Adrenal gland (tissue), 5 donors: ENCODE data around the gene NHEJ1.

Experiments
- POLR2A ChIP-seq, 2 donors: fragments of 450-650 bp; IDR thresholded peaks; one replicate each; pipeline ENCODE4 v1.6.1; 2017; ENCODE audit warnings: antibody characterized with exemption in 2 of 2, mild to moderate bottlenecking in 2 of 2, moderate library complexity in 1 of 2
- TF ChIP-seq, protein P1 (sequence below), 6 experiments: fragments of 450-650 bp in 4 of 6; fragments of 200-600 bp in 2 of 6; sonication (generic) in 1 of 6; IDR thresholded peaks; 1 replicate in 5 of 6; 2 replicates in 1 of 6; pipeline versions ENCODE4 v1.5.1 to v1.8.0; 2016 to 2021; ENCODE audit warnings: antibody characterized with exemption in 6 of 6, mild to moderate bottlenecking in 2 of 6, moderate library complexity in 1 of 6
- donor health status: DM: no; HTN: no; CAD: no.

DNA sequence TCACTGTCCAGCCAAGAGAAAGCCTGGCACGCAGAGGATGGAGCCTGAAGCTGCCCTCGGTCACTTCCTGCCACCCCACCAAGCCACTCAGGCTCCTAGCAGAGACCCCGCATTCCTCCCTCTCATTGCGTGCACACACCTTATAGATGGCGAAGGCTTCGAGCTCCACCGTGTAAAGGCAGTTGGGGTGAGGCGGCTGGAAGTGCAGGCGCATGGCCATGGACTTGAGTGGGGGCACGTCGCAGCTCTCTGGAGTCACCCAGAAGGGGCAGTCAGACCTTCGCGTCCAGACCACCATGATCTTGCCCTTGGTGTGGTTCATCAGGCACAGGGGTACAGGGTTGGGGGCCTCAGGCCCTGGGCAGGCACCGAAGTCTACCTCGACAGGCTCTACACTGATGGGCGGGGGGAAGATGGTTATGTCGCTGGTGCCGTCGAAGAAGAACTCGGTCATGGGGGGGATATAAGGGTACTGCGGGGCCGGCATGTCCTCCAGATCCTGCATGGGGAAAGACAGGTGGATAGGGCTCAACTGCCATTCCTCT, 133.0 kb downstream of the NHEJ1 start:
- TF ChIP-seq, protein P1, sequence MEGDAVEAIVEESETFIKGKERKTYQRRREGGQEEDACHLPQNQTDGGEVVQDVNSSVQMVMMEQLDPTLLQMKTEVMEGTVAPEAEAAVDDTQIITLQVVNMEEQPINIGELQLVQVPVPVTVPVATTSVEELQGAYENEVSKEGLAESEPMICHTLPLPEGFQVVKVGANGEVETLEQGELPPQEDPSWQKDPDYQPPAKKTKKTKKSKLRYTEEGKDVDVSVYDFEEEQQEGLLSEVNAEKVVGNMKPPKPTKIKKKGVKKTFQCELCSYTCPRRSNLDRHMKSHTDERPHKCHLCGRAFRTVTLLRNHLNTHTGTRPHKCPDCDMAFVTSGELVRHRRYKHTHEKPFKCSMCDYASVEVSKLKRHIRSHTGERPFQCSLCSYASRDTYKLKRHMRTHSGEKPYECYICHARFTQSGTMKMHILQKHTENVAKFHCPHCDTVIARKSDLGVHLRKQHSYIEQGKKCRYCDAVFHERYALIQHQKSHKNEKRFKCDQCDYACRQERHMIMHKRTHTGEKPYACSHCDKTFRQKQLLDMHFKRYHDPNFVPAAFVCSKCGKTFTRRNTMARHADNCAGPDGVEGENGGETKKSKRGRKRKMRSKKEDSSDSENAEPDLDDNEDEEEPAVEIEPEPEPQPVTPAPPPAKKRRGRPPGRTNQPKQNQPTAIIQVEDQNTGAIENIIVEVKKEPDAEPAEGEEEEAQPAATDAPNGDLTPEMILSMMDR (IDR thresholded peaks at IDR 0.05) = no peak
- no peak for TF ChIP-seq POLR2A (IDR thresholded peaks at IDR 0.05)
